Measurements from ENCODE around the gene PLXDC1. TPM values are rescaled to one million over a fixed set of nuclear protein-coding genes. Genes with fewer than 3 reads are reported as not detected.

The PLXDC1 gene
- total RNA-seq, 2 donors from 2014 or later: 6.5 TPM; not detected in 1

- intact Hi-C loops (cut with DNase I): loop anchor here (10.0 kb wide), 2 partner anchors 70 to 160 kb away; no protein-coding TSS in a partner anchor
- no peaks in the 10 kb centered on the region for H3K27me3 ChIP-seq
- H3K36me3 ChIP-seq (replicated peaks in 1 of 2; ENCODE audit: insufficient read depth in 1 of 2, low read depth in 2 of 2): no peaks in the 10 kb centered on the region
- no peaks in the 10 kb centered on the region for H3K9me3 ChIP-seq
- 86 to 91% methylated on average over 1 to 2 of the region's 2 CpGs for WGBS, 2 donors
- DNase-seq (no peak), ATAC-seq (no peak)
- H3K27ac ChIP-seq: no peak overlapping the region
- H3K4me3 ChIP-seq: no peak overlapping the region
- TF ChIP-seq POLR2A (IDR thresholded peaks at IDR 0.05) (no peak), CTCF (IDR thresholded peaks at IDR 0.05) (no peak)
- H3K4me1 ChIP-seq: no peaks in the 10 kb centered on the region
These were observed 76.8 kb downstream of the PLXDC1 start for GRCh38 chr17:39074676-39075075.

- no peak for TF ChIP-seq CTCF (IDR thresholded peaks at IDR 0.05)
- TF ChIP-seq POLR2A (IDR thresholded peaks at IDR 0.05): no peak
- Histone ChIP-seq H3K36me3 (replicated peaks in 1 of 2; ENCODE audit: insufficient read depth in 1 of 2, low read depth in 2 of 2) (no peaks in the 10 kb centered on the region), H3K4me3 (no peak overlapping the region), H3K4me1 (no peaks in the 10 kb centered on the region), H3K9me3 (no peaks in the 10 kb centered on the region), H3K27ac (no peak overlapping the region), H3K27me3 (no peaks in the 10 kb centered on the region)
- DNase-seq: no peak
- ATAC-seq: no peak
- intact Hi-C loops (cut with DNase I): loop anchor here (10.0 kb wide), 2 partner anchors 71 to 161 kb away; no protein-coding TSS in a partner anchor
- WGBS, 2 donors: 81 to 100% methylated on average over 1 of the region's 1 CpG
These were observed 77.5 kb downstream of the PLXDC1 start for GRCh38 chr17:39073916-39074315.

- H3K4me3 ChIP-seq: no peak overlapping the region
- ATAC-seq (no peak), DNase-seq (no peak)
- TF ChIP-seq POLR2A (IDR thresholded peaks at IDR 0.05) (no peak), CTCF (IDR thresholded peaks at IDR 0.05) (no peak)
- H3K9me3 ChIP-seq: no peaks in the 10 kb centered on the region
- no peaks in the 10 kb centered on the region for H3K27me3 ChIP-seq
- no peak overlapping the region for H3K27ac ChIP-seq
- H3K4me1 ChIP-seq: no peaks in the 10 kb centered on the region
- 86 to 91% methylated on average over 3 of the region's 3 CpGs for WGBS, 2 donors
- intact Hi-C loops (cut with DNase I): loop anchor here (10.0 kb wide), 2 partner anchors 71 to 161 kb away; no protein-coding TSS in a partner anchor
- no peaks in the 10 kb centered on the region for H3K36me3 ChIP-seq (replicated peaks in 1 of 2; ENCODE audit: insufficient read depth in 1 of 2, low read depth in 2 of 2)
These were observed 78.1 kb downstream of the PLXDC1 start for GRCh38 chr17:39073353-39073752.

GRCh38 chr17:39071573-39071972, 79.9 kb downstream of the PLXDC1 start:
- intact Hi-C loops (cut with DNase I): loop anchor here (10.0 kb wide), 2 partner anchors 73 to 163 kb away; no protein-coding TSS in a partner anchor
- no peaks in the 10 kb centered on the region for H3K27me3 ChIP-seq
- H3K9me3 ChIP-seq: no peaks in the 10 kb centered on the region
- no peak for TF ChIP-seq POLR2A (IDR thresholded peaks at IDR 0.05)
- TF ChIP-seq CTCF (IDR thresholded peaks at IDR 0.05): no peak
- H3K4me1 ChIP-seq: no peaks in the 10 kb centered on the region
- no peak overlapping the region for H3K27ac ChIP-seq
- H3K4me3 ChIP-seq: no peak overlapping the region
- WGBS, 2 donors: 77 to 89% methylated on average over 3 to 4 of the region's 4 CpGs
- no peak for ATAC-seq
- H3K36me3 ChIP-seq (replicated peaks in 1 of 2; ENCODE audit: insufficient read depth in 1 of 2, low read depth in 2 of 2): no peaks in the 10 kb centered on the region
- no peak for DNase-seq

GRCh38 chr17:39069114-39069756, 82.2 kb downstream of the PLXDC1 start:
- no peak overlapping the region for H3K27ac ChIP-seq
- no peaks in the 10 kb centered on the region for H3K36me3 ChIP-seq (replicated peaks in 1 of 2; ENCODE audit: insufficient read depth in 1 of 2, low read depth in 2 of 2)
- intact Hi-C loops (cut with DNase I): no loop called here
- no peak overlapping the region for H3K4me3 ChIP-seq
- DNase-seq: peak; percentile 15 to 55 (median 34)
- H3K9me3 ChIP-seq: no peaks in the 10 kb centered on the region
- H3K4me1 ChIP-seq: no peaks in the 10 kb centered on the region
- 41 to 47% methylated on average over 7 to 8 of the region's 8 CpGs for WGBS, 2 donors
- ATAC-seq: peak; percentile 68
- TF ChIP-seq POLR2A (IDR thresholded peaks at IDR 0.05) (no peak), CTCF (IDR thresholded peaks at IDR 0.05) (peak; percentile 47 to 75 (median 68))
- H3K27me3 ChIP-seq: no peaks in the 10 kb centered on the region

Data from body of pancreas (tissue), 4 donors.